WTC11 (cell line): ENCODE data around the gene MYL11.

Experiments
- CREM ChIP-seq: sonication (generic); formaldehyde crosslinking; IDR thresholded peaks from 2 replicates; pipeline ENCODE4 v1.8.1; 2022; ENCODE audit warnings: mild to moderate bottlenecking, missing genetic modification reagents, moderate library complexity
- ESRRA ChIP-seq: sonication (generic); formaldehyde crosslinking; IDR thresholded peaks from 2 replicates; pipeline ENCODE4 v1.8.1; 2022; ENCODE audit warnings: mild to moderate bottlenecking, missing genetic modification reagents, borderline replicate concordance
- FOXJ3 ChIP-seq: sonication (generic); formaldehyde crosslinking; IDR thresholded peaks from 2 replicates; pipeline ENCODE4 v1.9.0; 2021; ENCODE audit warnings: missing genetic modification reagents, mild to moderate bottlenecking, borderline replicate concordance
- JUN ChIP-seq: sonication (generic); formaldehyde crosslinking; IDR thresholded peaks from 2 replicates; pipeline ENCODE4 v1.8.0; 2023; ENCODE audit warnings: mild to moderate bottlenecking, missing genetic modification reagents
- KAT7 ChIP-seq: sonication (generic); formaldehyde crosslinking; IDR thresholded peaks from 2 replicates; pipeline ENCODE4 v1.8.1; 2023; ENCODE audit warnings: missing genetic modification reagents, mild to moderate bottlenecking, borderline replicate concordance
- NFYB ChIP-seq: sonication (generic); formaldehyde crosslinking; conservative IDR thresholded peaks from 2 replicates; pipeline ENCODE4 v1.8.0; 2022; ENCODE audit warnings: low read depth, missing genetic modification reagents
- RELA ChIP-seq: sonication (generic); formaldehyde crosslinking; IDR thresholded peaks from 2 replicates; pipeline ENCODE4 v1.8.1; 2022; ENCODE audit warnings: missing genetic modification reagents, mild to moderate bottlenecking, borderline replicate concordance
- ZNF138 ChIP-seq: sonication (generic); formaldehyde crosslinking; conservative IDR thresholded peaks from 2 replicates; pipeline ENCODE4 v1.8.1; 2022; ENCODE audit warnings: mild to moderate bottlenecking, moderate library complexity, missing genetic modification reagents
- ZNF317 ChIP-seq: sonication (generic); formaldehyde crosslinking; IDR thresholded peaks from 2 replicates; pipeline ENCODE4 v1.8.1; 2023; ENCODE audit warnings: low read depth, mild to moderate bottlenecking, moderate library complexity, missing genetic modification reagents, borderline replicate concordance
- TF ChIP-seq, protein P1 (sequence below): sonication (generic); formaldehyde crosslinking; conservative IDR thresholded peaks from 2 replicates; pipeline ENCODE4 v1.8.1; 2023; ENCODE audit warnings: mild to moderate bottlenecking, low read depth, missing genetic modification reagents, moderate library complexity
- TF ChIP-seq, protein P2 (sequence below): fragments of 200-600 bp; IDR thresholded peaks from 2 replicates; pipeline ENCODE4 v1.8.0; 2022; ENCODE audit warnings: antibody characterized with exemption
- TF ChIP-seq, protein P3 (sequence below): fragments of 250-450 bp; sonication (Bioruptor Pico); IDR thresholded peaks from 2 replicates; pipeline ENCODE4 v1.9.0; 2021; ENCODE audit warnings: mild to moderate bottlenecking, borderline replicate concordance
- TF ChIP-seq, protein P4 (sequence below): sonication (generic); formaldehyde crosslinking; IDR thresholded peaks from 2 replicates; pipeline ENCODE4 v1.8.0; 2022; ENCODE audit warnings: mild to moderate bottlenecking, missing genetic modification reagents

GRCh38 chr16:30346286-30346685 is 28.3 kb upstream of the MYL11 start:
- TF ChIP-seq FOXJ3 (no peak), CREM (no peak), ZNF138 (no peak), JUN (CRISPR knock-in tag) (no peak), NFYB (CRISPR knock-in tag) (no peak), ZNF317 (CRISPR knock-in tag) (no peak), ESRRA (no peak), RELA (no peak), KAT7 (CRISPR knock-in tag) (no peak)
- TF ChIP-seq, protein P1, sequence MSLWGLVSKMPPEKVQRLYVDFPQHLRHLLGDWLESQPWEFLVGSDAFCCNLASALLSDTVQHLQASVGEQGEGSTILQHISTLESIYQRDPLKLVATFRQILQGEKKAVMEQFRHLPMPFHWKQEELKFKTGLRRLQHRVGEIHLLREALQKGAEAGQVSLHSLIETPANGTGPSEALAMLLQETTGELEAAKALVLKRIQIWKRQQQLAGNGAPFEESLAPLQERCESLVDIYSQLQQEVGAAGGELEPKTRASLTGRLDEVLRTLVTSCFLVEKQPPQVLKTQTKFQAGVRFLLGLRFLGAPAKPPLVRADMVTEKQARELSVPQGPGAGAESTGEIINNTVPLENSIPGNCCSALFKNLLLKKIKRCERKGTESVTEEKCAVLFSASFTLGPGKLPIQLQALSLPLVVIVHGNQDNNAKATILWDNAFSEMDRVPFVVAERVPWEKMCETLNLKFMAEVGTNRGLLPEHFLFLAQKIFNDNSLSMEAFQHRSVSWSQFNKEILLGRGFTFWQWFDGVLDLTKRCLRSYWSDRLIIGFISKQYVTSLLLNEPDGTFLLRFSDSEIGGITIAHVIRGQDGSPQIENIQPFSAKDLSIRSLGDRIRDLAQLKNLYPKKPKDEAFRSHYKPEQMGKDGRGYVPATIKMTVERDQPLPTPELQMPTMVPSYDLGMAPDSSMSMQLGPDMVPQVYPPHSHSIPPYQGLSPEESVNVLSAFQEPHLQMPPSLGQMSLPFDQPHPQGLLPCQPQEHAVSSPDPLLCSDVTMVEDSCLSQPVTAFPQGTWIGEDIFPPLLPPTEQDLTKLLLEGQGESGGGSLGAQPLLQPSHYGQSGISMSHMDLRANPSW (CRISPR knock-in tag): no peak
- TF ChIP-seq, protein P2, sequence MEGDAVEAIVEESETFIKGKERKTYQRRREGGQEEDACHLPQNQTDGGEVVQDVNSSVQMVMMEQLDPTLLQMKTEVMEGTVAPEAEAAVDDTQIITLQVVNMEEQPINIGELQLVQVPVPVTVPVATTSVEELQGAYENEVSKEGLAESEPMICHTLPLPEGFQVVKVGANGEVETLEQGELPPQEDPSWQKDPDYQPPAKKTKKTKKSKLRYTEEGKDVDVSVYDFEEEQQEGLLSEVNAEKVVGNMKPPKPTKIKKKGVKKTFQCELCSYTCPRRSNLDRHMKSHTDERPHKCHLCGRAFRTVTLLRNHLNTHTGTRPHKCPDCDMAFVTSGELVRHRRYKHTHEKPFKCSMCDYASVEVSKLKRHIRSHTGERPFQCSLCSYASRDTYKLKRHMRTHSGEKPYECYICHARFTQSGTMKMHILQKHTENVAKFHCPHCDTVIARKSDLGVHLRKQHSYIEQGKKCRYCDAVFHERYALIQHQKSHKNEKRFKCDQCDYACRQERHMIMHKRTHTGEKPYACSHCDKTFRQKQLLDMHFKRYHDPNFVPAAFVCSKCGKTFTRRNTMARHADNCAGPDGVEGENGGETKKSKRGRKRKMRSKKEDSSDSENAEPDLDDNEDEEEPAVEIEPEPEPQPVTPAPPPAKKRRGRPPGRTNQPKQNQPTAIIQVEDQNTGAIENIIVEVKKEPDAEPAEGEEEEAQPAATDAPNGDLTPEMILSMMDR: no peak
- TF ChIP-seq, protein P3, sequence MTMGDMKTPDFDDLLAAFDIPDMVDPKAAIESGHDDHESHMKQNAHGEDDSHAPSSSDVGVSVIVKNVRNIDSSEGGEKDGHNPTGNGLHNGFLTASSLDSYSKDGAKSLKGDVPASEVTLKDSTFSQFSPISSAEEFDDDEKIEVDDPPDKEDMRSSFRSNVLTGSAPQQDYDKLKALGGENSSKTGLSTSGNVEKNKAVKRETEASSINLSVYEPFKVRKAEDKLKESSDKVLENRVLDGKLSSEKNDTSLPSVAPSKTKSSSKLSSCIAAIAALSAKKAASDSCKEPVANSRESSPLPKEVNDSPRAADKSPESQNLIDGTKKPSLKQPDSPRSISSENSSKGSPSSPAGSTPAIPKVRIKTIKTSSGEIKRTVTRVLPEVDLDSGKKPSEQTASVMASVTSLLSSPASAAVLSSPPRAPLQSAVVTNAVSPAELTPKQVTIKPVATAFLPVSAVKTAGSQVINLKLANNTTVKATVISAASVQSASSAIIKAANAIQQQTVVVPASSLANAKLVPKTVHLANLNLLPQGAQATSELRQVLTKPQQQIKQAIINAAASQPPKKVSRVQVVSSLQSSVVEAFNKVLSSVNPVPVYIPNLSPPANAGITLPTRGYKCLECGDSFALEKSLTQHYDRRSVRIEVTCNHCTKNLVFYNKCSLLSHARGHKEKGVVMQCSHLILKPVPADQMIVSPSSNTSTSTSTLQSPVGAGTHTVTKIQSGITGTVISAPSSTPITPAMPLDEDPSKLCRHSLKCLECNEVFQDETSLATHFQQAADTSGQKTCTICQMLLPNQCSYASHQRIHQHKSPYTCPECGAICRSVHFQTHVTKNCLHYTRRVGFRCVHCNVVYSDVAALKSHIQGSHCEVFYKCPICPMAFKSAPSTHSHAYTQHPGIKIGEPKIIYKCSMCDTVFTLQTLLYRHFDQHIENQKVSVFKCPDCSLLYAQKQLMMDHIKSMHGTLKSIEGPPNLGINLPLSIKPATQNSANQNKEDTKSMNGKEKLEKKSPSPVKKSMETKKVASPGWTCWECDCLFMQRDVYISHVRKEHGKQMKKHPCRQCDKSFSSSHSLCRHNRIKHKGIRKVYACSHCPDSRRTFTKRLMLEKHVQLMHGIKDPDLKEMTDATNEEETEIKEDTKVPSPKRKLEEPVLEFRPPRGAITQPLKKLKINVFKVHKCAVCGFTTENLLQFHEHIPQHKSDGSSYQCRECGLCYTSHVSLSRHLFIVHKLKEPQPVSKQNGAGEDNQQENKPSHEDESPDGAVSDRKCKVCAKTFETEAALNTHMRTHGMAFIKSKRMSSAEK (CRISPR knock-in tag): no peak
- TF ChIP-seq, protein P4, sequence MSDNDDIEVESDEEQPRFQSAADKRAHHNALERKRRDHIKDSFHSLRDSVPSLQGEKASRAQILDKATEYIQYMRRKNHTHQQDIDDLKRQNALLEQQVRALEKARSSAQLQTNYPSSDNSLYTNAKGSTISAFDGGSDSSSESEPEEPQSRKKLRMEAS (CRISPR knock-in tag): no peak
